ENCODE results near the gene KCND2.
"Not testable (repeated sequence)": the region's sequence is repeated elsewhere in the genome, so short reads cannot be mapped to it uniquely, and the experiment has no call there.

- TF ChIP-seq CTCF, POLR2AphosphoS5, POLR2A (IDR thresholded peaks at IDR 0.05): not testable (repeated sequence)
Observed at GRCh38 chr7:120780451-120780850, 507.5 kb downstream of the KCND2 start.
